A549 (cell line): Measurements from ENCODE around the gene DDX59. TPM values are rescaled to one million over a fixed set of nuclear protein-coding genes. Genes with fewer than 3 reads are reported as not detected.

Source experiments
- ATAC-seq, 2 experiments: fragments of 200-7000 bp in 1 of 2; fragments of >200 bp in 1 of 2; cut with Nextera tagmentation in 1 of 2; cut with Tn5 transposase in 1 of 2; 3 replicates each; pipeline versions ENCODE4 v1.8.0 to v1.9.1; 2018 to 2020; ENCODE audit warnings: mild to moderate bottlenecking in 1 of 2, moderate library complexity in 1 of 2
- CTCF ChIA-PET: fragments of 300-600 bp; sonication (Branson Sonifier 250); formaldehyde crosslinking; extraction: SDS; loops from one replicate; lab custom pipeline; 2021; ENCODE audit warnings: antibody characterized with exemption, inconsistent platforms; lab: Yijun Ruan, JAX
- POLR2A ChIA-PET: fragments of 350-600 bp; formaldehyde crosslinking; extraction: SDS; loops from one replicate; lab custom pipeline; 2021; ENCODE audit warnings: antibody characterized with exemption, inconsistent platforms; lab: Yijun Ruan, JAX
- DNase-seq, 2 experiments: peaks; one replicate each; pipeline versions ENCODE4 v3.0.0 to v3.0.0-alpha.2; 2011 to 2016; ENCODE audit warnings: low read depth in 1 of 2, low spot score in 1 of 2
- FAIRE-seq: peaks from 2 replicates; lab custom pipeline; 2011; peaks lifted over from hg19 to GRCh38; lab: Jason Lieb, UNC
- H3K27ac ChIP-seq, 2 experiments: fragments of >200 bp; sonication (Bioruptor Twin); formaldehyde crosslinking; 3 replicates each; pipeline ENCODE4 v1.5.1; 2016 to 2017
- H3K4me1 ChIP-seq: fragments of >200 bp; sonication (Bioruptor Twin); formaldehyde crosslinking; 3 replicates; pipeline ENCODE4 v1.6.1; 2016
- H3K4me2 ChIP-seq: fragments of >200 bp; sonication (Bioruptor Twin); formaldehyde crosslinking; 3 replicates; pipeline ENCODE4 v1.6.1; 2016
- H3K4me3 ChIP-seq: fragments of >200 bp; sonication (Bioruptor Twin); formaldehyde crosslinking; 3 replicates; pipeline ENCODE4 v1.5.1; 2016
- H3K9me3 ChIP-seq: fragments of >200 bp; sonication (Bioruptor Twin); formaldehyde crosslinking; 3 replicates; pipeline ENCODE4 v1.6.1; 2016
- ATOH8 ChIP-seq: fragments of 250-450 bp; sonication (Bioruptor Pico); IDR thresholded peaks from 2 replicates; pipeline ENCODE4 v1.5.0; 2020; ENCODE audit warnings: low read depth, mild to moderate bottlenecking, moderate library complexity
- CBX2 ChIP-seq: fragments of 200-600 bp; sonication (generic); IDR thresholded peaks from 2 replicates; pipeline ENCODE4 v1.6.1; 2016; ENCODE audit warnings: low read depth, mild to moderate bottlenecking, borderline replicate concordance
- CHD2 ChIP-seq: fragments of 150-350 bp; IDR thresholded peaks from 2 replicates; pipeline ENCODE4 v1.6.1; 2014; ENCODE audit warnings: low read length; ENCODE audit not compliant: partially characterized antibody
- CHD4 ChIP-seq: fragments of 200-600 bp; sonication (generic); IDR thresholded peaks from 2 replicates; pipeline ENCODE4 v1.6.1; 2016; ENCODE audit warnings: antibody characterized with exemption, mild to moderate bottlenecking, borderline replicate concordance
- EHF ChIP-seq: fragments of 250-450 bp; sonication (Bioruptor Pico); IDR thresholded peaks from 2 replicates; pipeline ENCODE4 v1.5.0; 2020; ENCODE audit warnings: mild to moderate bottlenecking
- ELK1 ChIP-seq: fragments of 150-350 bp; IDR thresholded peaks from 2 replicates; pipeline ENCODE4 v1.6.1; 2014; ENCODE audit warnings: low read depth, mild to moderate bottlenecking, low read length
- FOSL2 ChIP-seq, 2 experiments: fragments of 450-650 bp in 1 of 2; fragments of >200 bp in 1 of 2; sonication (Bioruptor Twin) in 1 of 2; formaldehyde crosslinking; IDR thresholded peaks; 2 replicates each; pipeline versions ENCODE4 v1.5.0 to v1.6.1; 2016 to 2020; ENCODE audit warnings: mild to moderate bottlenecking in 1 of 2, moderate library complexity in 1 of 2
- FOXS1 ChIP-seq: fragments of 250-450 bp; sonication (Bioruptor Pico); IDR thresholded peaks from 2 replicates; pipeline ENCODE4 v1.5.0; 2020; ENCODE audit warnings: mild to moderate bottlenecking, moderate library complexity
- HES2 ChIP-seq: fragments of >200 bp; sonication (Bioruptor Twin); formaldehyde crosslinking; IDR thresholded peaks from 2 replicates; pipeline ENCODE4 v1.6.1; 2016
- HOXA7 ChIP-seq: fragments of 250-450 bp; sonication (Bioruptor Pico); IDR thresholded peaks from 2 replicates; pipeline ENCODE4 v1.5.0; 2020; ENCODE audit warnings: mild to moderate bottlenecking, moderate library complexity
- HOXB5 ChIP-seq: fragments of 250-450 bp; sonication (Bioruptor Pico); IDR thresholded peaks from 2 replicates; pipeline ENCODE4 v1.5.0; 2020; ENCODE audit warnings: mild to moderate bottlenecking, moderate library complexity
- MAFK ChIP-seq: fragments of 450-650 bp; IDR thresholded peaks from 2 replicates; pipeline ENCODE4 v1.6.1; 2014; ENCODE audit not compliant: partially characterized antibody
- MYC ChIP-seq: IDR thresholded peaks from 2 replicates; pipeline ENCODE4 v1.6.1; 2012; ENCODE audit warnings: mild to moderate bottlenecking, inconsistent platforms, low read length, improper control_type of control experiment, borderline replicate concordance
- NFE2L2 ChIP-seq: fragments of 150-350 bp; conservative IDR thresholded peaks from 2 replicates; pipeline ENCODE4 v1.6.1; 2014; ENCODE audit warnings: low read length
- PBX3 ChIP-seq: IDR thresholded peaks from 2 replicates; pipeline ENCODE4 v1.6.1; 2012
- POLR2A ChIP-seq: IDR thresholded peaks from 2 replicates; pipeline ENCODE4 v1.6.1; 2012; ENCODE audit warnings: mild to moderate bottlenecking, low read length
- RAD21 ChIP-seq, 2 experiments: fragments of >200 bp in 1 of 2; sonication (Bioruptor Twin) in 1 of 2; formaldehyde crosslinking in 1 of 2; IDR thresholded peaks in 1 of 2; conservative IDR thresholded peaks in 1 of 2; 2 replicates in 1 of 2; 3 replicates in 1 of 2; pipeline ENCODE4 v1.6.1; 2012 to 2018; ENCODE audit warnings: inconsistent platforms in 1 of 2
- RARB ChIP-seq: fragments of 250-450 bp; sonication (Bioruptor Pico); IDR thresholded peaks from 2 replicates; pipeline ENCODE4 v1.8.0; 2021; ENCODE audit warnings: mild to moderate bottlenecking, moderate library complexity
- RFX5 ChIP-seq: fragments of 450-650 bp; IDR thresholded peaks from 2 replicates; pipeline ENCODE4 v1.7.1; 2014; ENCODE audit warnings: antibody characterized with exemption, mild to moderate bottlenecking, moderate library complexity
- ZC3H11A ChIP-seq: fragments of 450-650 bp; IDR thresholded peaks from 2 replicates; pipeline ENCODE4 v1.6.1; 2014; ENCODE audit warnings: antibody characterized with exemption, mild to moderate bottlenecking
- WGBS: methylation state at CpG from one replicate; pipeline ENCODE4 v1.1.6; 2017; ENCODE audit errors: missing lambda C conversion rate; 5-methylcytosine and 5-hydroxymethylcytosine counted together
- polyA plus RNA-seq, 4 experiments: library from polyadenylated mRNA; depleted of rRNA in 3 of 4; stranded (reverse); fragments of >200 nt; fragmentation: RNase III in 1 of 4; extraction: RNeasy Plus Mini Kit Qiagen cat#74134 plus additional on column Dnase treatment in 1 of 4; gene quantifications; 2 replicates in 3 of 4; 3 replicates in 1 of 4; pipeline ENCODE4 v1.2.3, GENCODE V29; 2011 to 2017

The DDX59 gene
- polyA plus RNA-seq, 2 of the 4 experiments (the other 2 are of a cell fraction): 16.6 to 42.9 TPM

- Histone ChIP-seq H3K4me2 (no peak overlapping the region), H3K4me1 (peaks cover 18% of the 10 kb centered on the region), H3K27ac (peak overlapping the region; percentile 89 to 90; a peak in 5 of 6 replicates)
- CTCF ChIA-PET: interaction anchor here (1.3 to 2.3 kb wide), 3 partner anchors 9 to 19 kb away, joined by 3 to 10 read pairs (median 5); no protein-coding TSS in a partner anchor
- DNase-seq (no peak), FAIRE-seq (no peak)
- WGBS: 83% methylated on average over 5 of the region's 5 CpGs
- TF ChIP-seq ATOH8 (CRISPR knock-in tag) (no peak), RARB (CRISPR knock-in tag) (no peak), ZC3H11A (no peak), ELK1 (no peak), CHD2 (no peak), EHF (CRISPR knock-in tag) (no peak), FOSL2 (IDR thresholded peaks at IDR 0.05) (no peak), FOSL2 (CRISPR knock-in tag; IDR thresholded peaks at IDR 0.05) (no peak), HOXB5 (CRISPR knock-in tag) (no peak), CBX2 (no peak), FOXS1 (CRISPR knock-in tag) (no peak), RFX5 (no peak), CHD4 (no peak), MAFK (no peak), NFE2L2 (no peak), HOXA7 (CRISPR knock-in tag) (no peak), HES2 (no peak), PBX3 (no peak)
- TF ChIP-seq, all 56 proteins: peak for 0
- no peak for ATAC-seq
- Histone ChIP-seq H3K4me3 (no peak overlapping the region), H3K9me3 (no peaks in the 10 kb centered on the region)
- POLR2A ChIA-PET: no interaction called here
Measured at GRCh38 chr1:200640963-200641401, 28.7 kb downstream of the DDX59 start.

GRCh38 chr1:200640373-200640962, 29.2 kb downstream of the DDX59 start:
- Histone ChIP-seq H3K4me3 (no peak overlapping the region), H3K4me1 (peaks cover 18% of the 10 kb centered on the region), H3K4me2 (peak overlapping the region; percentile 54), H3K9me3 (no peaks in the 10 kb centered on the region), H3K27ac (peak overlapping the region; percentile 89 to 90)
- CTCF ChIA-PET: interaction anchor here (1.3 to 2.3 kb wide), 2 partner anchors 10 to 18 kb away, joined by 3 to 10 read pairs; no protein-coding TSS in a partner anchor
- TF ChIP-seq POLR2A (no peak), RFX5 (no peak), HOXA7 (CRISPR knock-in tag) (peak; percentile 64; the same call in 1 of the 2 replicates)
- FAIRE-seq (no peak), DNase-seq (no peak), ATAC-seq (no peak)
- POLR2A ChIA-PET: no interaction called here
- 86% methylated on average over 4 of the region's 4 CpGs for WGBS

GRCh38 chr1:200638073-200638472, 31.6 kb downstream of the DDX59 start:
- 79% methylated on average over 7 of the region's 7 CpGs for WGBS
- ATAC-seq: peak in 1 of 2 experiments; percentile 22; a peak in 2 of 6 replicates
- FAIRE-seq: no peak
- ChIA-PET POLR2A (interaction anchor here (2.1 kb wide), 1 partner anchor 32 kb away, joined by 5 read pairs; the partner anchor contains the start of gene DDX59), CTCF (no interaction called here)
- H3K4me2 ChIP-seq: no peak overlapping the region
- TF ChIP-seq MYC (no peak), RAD21 (conservative IDR thresholded peaks at IDR 0.05 in 1 of 2, IDR thresholded peaks at IDR 0.05 in 1 of 2) (0 out of 5 replicates have a peak, but pooled peaks of 1 of the 2 experiments have one; percentile 16), MAFK (no peak)
- peak in 1 of 2 experiments; percentile 24 for DNase-seq
- H3K4me3 ChIP-seq: no peak overlapping the region
- peaks cover 18% of the 10 kb centered on the region for H3K4me1 ChIP-seq
- H3K27ac ChIP-seq: peak overlapping the region in 1 of 2 experiments; percentile 90; a peak in 4 of 6 replicates
- no peaks in the 10 kb centered on the region for H3K9me3 ChIP-seq
